NCI-H146 (cell line): ENCODE results near the gene RAPGEF4.
A peak's percentile ranks its signal among the peaks of the same experiment; 100 is the strongest.
"Not testable (repeated sequence)": the region's sequence is repeated elsewhere in the genome, so short reads cannot be mapped to it uniquely, and the experiment has no call there.

ENCODE experiments used
- DNase-seq: peaks from one replicate; lab custom pipeline; 2025; lab: John Stamatoyannopoulos, UW

RAPGEF4 gene

GRCh38 chr2:173062801-173063200, 327.2 kb downstream of the RAPGEF4 start:
- no peak for DNase-seq

- no peak for DNase-seq
These were observed 328.6 kb downstream of the RAPGEF4 start for GRCh38 chr2:173064151-173064805.

- no peak for DNase-seq
These were observed 331.4 kb downstream of the RAPGEF4 start for GRCh38 chr2:173066887-173067676.

GRCh38 chr2:173075056-173075780, 339.6 kb downstream of the RAPGEF4 start:
- peak; percentile 31 for DNase-seq

- DNase-seq, result peak; percentile 57
These were observed 340.3 kb downstream of the RAPGEF4 start, which contains the start of gene MAP3K20 for GRCh38 chr2:173075781-173076580. Gene MAP3K20, plus strand, starts transcription at chr2:173075846. Its CDS starts 15,186 bp downstream, at chr2:173091032.

GRCh38 chr2:173076581-173077345, 341.1 kb downstream of the RAPGEF4 start:
- DNase-seq, result peak; percentile 24

- no peak for DNase-seq
These were observed 342.0 kb downstream of the RAPGEF4 start for GRCh38 chr2:173077506-173078177.

- no peak for DNase-seq
These were observed 343.5 kb downstream of the RAPGEF4 start for GRCh38 chr2:173079141-173079540.

GRCh38 chr2:173079973-173080860, 344.6 kb downstream of the RAPGEF4 start:
- no peak for DNase-seq

GRCh38 chr2:173086518-173087213, 351.0 kb downstream of the RAPGEF4 start:
- DNase-seq, result no peak

- no peak for DNase-seq
These were observed 351.6 kb downstream of the RAPGEF4 start for GRCh38 chr2:173087214-173087581.

GRCh38 chr2:173087793-173088496, 352.3 kb downstream of the RAPGEF4 start:
- peak; percentile 10 for DNase-seq

- DNase-seq, result no peak
These were observed 354.7 kb downstream of the RAPGEF4 start for GRCh38 chr2:173090276-173090877.

GRCh38 chr2:173090973-173091660, 355.5 kb downstream of the RAPGEF4 start:
- no peak for DNase-seq

- DNase-seq, result no peak
These were observed 356.3 kb downstream of the RAPGEF4 start for GRCh38 chr2:173091910-173092309.

- no peak for DNase-seq
These were observed 357.3 kb downstream of the RAPGEF4 start for GRCh38 chr2:173092844-173093402.

- not testable (repeated sequence) for DNase-seq
These were observed 358.0 kb downstream of the RAPGEF4 start for GRCh38 chr2:173093617-173094016.
